Hematopoietic multipotent progenitor cell treated with erythropoietin and hydrocortisone succinate and interleukin-3 and kit ligand, for 15 days (in vitro differentiated cells): ENCODE measurements around the gene STIM1.

ENCODE experiments used
- DNase-seq: peaks from one replicate; pipeline ENCODE4 v3.0.0-alpha.2; 2015; ENCODE audit warnings: low spot score

STIM1 gene

GRCh38 chr11:3855808-3856491 lies 486 bp downstream of the STIM1 start:
- DNase-seq, result no peak

DNA sequence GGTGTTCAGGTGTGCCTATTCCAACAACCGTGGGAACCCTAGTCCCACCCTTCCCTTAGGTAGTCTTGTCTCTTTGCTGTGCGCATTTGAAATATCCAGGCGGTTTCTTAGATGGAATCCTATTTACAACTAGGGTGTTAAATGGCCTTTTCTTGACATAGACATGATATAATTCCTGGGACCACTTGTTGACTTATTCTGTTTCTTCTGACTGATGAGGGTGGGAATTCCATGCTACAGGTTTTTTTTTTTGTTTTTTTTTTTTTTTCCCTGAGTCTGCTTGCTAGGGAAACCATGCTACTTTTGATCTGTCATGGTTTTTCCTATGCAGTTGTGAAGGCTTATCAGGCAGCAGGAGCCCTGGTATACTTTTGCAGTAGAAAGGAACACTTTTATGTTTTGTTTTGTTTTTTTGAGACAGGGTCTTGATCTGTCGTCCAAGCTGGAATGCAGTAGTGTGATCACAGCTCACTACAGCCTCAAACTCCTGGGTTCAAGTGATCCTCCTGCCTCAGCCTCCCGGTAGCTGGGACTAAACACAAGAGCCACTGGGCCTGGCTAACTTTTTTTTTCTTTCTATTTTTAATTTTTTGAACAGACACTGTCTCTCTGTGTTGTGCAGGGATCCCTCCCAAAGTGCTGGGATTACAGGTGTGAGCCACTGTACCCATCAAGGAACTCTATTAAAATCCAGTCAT lies 1.5 kb downstream of the STIM1 start:
- no peak for DNase-seq

- DNase-seq, result no peak
These were observed 2.2 kb downstream of the STIM1 start for GRCh38 chr11:3857628-3858027.

DNA sequence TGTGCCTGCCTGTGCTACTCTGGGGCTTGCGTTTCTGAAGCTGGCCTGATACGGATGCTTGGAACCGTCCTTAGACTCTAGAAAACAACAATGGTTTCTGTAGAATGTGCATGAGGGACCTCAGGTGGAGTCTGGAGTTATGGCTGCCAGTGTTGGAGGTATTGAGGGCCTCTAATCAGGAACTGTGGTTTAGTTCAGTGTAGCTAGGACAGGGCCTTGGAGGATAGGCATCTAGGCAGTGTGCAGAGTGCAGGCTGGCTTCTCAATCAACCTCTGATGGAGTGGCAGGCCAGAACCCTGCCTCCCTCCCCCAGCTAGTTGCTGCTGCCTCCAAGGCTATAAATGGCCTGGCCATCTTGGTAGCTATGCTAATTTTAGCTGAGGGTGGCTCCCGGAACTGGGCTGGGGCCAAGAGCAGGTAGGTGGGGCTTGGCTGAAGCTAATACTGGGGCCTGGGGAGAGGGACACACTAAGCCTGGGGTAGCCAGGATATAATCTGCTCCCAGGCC lies 4.0 kb downstream of the STIM1 start:
- peak; percentile 56 for DNase-seq

GRCh38 chr11:3860375-3860774 lies 4.9 kb downstream of the STIM1 start:
- DNase-seq, result no peak

DNA sequence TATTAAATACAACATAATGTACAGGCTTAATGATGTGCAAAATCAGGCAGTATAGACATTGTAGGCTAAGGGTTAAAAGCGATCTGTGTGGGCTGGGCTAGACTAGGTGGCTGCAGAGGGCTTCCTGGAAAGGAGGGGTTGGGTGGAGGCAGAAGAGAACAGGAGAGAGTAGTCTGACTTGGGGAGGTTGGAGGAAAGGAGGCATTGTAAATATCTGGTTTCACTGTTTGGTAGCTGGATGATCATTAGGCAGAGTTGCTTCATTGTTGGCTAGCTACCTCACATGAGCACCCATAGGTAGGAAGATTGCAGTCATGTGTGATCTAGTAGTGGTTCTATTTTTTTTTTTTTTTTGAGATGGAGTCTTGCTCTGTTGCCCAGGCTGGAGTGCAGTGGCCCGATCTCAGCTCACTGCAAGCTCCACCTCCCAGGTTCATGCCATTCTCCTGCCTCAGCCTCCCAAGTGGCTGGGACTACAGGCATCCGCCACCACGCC lies 5.5 kb downstream of the STIM1 start:
- peak; percentile 53 for DNase-seq

DNA sequence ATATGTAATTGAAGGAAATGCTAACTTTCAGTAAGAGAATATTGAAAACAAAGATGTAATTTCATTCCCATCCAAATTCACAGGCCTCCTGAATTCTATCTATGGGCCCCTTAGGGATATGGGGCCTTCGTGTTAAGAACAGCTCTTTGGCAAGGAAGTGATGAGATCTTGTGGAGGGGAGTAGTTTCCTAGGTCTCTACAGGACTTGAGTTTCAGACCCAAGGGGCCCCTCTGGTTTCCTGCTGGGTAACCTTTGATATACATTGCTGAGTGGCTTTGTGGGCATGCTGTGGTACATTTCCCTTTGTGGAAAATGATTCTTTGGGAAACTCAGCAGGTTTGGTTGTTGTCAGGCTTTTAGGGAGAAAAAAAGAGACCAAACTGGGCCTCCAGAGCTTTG lies 6.2 kb downstream of the STIM1 start:
- DNase-seq, result no peak

DNA sequence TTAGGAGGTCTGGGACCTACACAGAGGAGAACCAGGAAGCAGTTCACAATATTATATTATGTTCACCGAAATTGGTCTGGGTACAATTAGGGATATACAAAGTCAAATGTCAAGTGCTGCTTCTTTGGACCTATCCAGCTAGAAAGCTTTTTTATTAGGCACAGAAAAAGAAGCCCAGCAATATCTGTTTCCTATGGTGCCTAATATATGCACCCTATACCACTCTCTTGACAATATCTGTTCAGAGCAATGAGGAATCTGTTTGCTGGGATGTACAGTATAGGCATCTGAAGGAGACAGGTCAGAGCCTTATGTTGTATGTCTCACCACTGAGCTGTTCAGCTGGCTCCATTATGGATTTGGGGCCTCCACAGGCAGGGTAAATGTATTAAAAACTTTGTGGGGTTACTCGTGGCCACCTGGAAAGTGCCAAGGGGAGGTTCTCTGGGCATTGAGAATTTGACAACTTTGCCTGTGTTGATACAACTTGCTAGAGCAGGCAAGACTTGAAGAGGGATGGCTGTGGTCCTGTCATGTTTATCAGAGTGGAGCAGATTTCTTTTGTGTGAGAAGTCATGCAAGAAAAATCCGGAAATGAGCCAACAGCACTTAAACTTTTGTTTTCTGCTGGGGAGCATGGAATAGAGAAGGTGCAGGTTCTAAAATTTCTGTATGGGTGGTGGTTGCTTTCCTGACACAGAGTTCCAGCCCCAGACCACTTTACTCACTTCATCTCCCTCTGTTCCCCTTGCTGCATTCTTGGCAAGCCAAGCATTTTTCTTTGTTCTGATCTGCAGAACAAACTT lies 10.1 kb downstream of the STIM1 start:
- no peak for DNase-seq

DNA sequence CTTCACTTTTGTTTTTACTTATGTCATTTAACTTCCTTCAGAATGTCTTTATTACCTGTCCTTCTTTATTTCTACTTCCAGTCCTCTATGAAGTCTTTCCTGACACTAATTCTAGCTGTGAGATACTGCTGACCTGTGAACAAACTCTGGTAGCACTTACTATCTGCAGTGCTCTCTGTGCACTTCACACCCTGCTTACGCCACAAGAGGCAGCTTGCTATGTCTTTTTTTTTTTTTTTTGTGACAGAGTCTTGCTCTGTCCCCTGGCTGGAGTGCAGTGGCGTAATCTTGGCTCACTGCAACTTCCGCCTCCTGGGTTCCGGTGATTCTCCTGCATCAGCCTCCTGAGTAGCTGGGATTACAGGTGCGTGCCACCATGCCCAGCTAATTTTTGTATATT lies 10.7 kb downstream of the STIM1 start:
- peak; percentile 39 for DNase-seq

DNA sequence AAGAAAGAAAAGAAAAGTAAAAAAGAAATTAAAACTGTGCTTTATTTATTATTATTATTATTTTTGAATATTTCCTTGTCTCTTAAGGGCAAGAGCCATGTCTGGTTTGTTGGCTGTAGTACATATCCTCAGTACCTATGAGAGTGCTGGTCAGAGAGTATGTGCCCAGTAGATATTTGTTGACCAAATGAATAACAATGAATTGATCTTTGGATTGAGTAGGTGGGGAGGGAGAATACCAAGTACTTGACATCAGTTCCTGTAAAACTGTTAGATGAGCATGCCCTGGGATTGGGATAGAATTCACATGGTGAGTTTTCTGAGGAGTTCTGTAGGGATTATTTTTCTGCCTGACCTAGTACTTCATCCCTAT lies 11.4 kb downstream of the STIM1 start:
- no peak for DNase-seq

DNA sequence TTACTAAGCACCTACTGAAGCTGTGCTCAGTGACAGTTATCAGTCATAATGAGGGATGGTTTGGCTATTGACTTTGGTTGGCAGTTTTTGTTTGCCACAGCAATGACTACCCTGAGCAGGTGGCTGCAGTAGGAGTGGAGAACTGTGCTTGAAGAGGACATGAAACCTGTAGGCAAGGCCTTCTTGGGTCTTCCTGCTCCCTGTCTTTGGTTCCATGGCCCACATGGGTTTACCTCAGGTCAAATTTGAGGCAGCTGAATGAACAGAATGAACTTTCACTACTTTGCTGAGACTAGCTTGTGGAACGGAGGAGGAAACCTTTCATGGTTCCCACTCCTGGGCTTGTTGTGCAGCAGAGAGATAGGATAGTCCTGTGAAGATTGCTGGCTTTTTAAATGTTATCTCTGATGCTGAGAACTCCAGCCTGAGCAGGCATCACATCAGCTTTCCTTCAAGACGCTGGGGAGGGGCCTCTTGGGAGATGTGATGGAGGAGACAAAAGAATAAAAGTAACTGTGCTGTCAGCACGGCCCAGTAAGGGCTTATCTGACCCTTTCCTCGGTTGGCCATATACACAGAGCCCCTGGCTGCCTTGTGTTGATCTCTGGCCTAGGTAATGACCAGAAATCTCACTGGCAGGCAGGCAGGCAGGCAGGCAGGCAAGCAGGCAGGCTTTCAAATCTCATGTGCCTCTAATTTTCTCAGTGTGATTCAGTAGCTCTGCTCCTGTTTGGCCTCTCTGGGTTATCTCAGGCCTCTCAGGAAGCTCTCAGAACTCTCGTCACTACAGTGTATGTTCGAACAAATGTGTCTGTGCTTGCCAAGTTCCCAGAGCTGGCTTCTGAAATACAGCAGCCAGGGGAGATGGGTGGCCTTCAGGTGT lies 12.0 kb downstream of the STIM1 start:
- DNase-seq, result no peak

DNA sequence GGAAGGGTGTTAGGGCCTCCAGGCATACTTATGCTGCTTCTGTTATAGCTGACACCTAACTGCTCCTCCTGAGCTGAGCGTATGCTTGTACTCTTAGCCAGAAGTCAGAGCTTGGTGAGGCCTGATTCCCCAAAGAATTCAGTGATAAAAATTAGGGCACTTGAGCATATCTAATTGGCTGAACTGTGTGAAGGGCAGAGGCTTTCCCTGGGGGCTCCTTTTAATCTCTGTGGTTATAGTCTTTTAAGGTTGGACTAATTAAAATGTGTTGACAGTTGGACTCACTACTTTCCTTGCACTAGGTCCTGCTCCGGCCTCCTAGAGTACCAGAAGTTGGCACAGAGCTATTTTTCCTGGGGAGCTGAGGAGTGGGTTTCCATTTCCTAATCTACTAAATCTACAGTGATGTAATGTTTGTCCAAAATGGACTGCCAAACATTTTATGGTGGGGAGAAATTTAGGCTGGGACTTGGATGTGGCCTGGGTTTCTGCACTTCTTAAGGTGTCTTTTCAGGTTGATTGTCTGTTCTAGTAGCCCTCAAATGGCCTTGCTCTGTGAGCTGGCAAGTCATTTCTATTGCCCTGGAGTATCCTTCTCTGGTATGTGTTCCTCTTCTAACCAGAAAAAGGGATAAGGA lies 18.4 kb downstream of the STIM1 start:
- DNase-seq, result no peak

GRCh38 chr11:3876613-3877012 lies 21.1 kb downstream of the STIM1 start:
- no peak for DNase-seq

GRCh38 chr11:3877364-3878257 lies 22.1 kb downstream of the STIM1 start:
- no peak for DNase-seq

DNA sequence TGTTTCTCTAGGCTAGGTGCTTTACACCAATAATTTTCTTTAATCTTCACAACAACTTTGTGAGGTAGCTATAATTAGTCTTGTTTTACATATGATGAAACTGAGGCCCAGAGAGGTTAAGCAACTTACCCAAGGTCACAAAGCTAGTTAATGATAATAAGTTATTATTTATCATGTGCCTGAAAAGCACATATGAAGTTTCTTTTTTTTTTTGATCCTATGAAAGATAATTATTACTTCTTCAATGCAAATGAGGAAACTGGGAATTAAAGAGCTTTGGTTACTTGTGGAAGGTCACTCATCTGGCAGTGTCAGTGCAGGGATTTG lies 22.8 kb downstream of the STIM1 start:
- DNase-seq, result no peak

- DNase-seq, result no peak
These were observed 23.9 kb downstream of the STIM1 start for GRCh38 chr11:3879216-3879966.

GRCh38 chr11:3879967-3880542 lies 24.6 kb downstream of the STIM1 start:
- no peak for DNase-seq

- no peak for DNase-seq
These were observed 25.3 kb downstream of the STIM1 start for GRCh38 chr11:3880724-3881123.

GRCh38 chr11:3882655-3883054 lies 27.2 kb downstream of the STIM1 start:
- DNase-seq, result no peak
